Ureter (tissue), 1 donor: Measurements from ENCODE around the gene TRMT1L. TPM values are rescaled to one million over a fixed set of nuclear protein-coding genes. Genes with fewer than 3 reads are reported as not detected.

Experiments
- DNase-seq: peaks from one replicate; pipeline ENCODE4 v3.0.0-alpha.2; 2020; ENCODE audit warnings: low spot score
- total RNA-seq: library from RNA; stranded (reverse); gene quantifications from one replicate; pipeline ENCODE4 v1.2.4, GENCODE V29; 2023
- donor health status: DM: yes; HTN: yes; CAD: no.

TRMT1L gene
- total RNA-seq, 1 donor from 2014 or later, result 27.1 TPM

GRCh38 chr1:185111873-185112272, 44.9 kb downstream of the TRMT1L start:
- DNase-seq, result no peak

DNA sequence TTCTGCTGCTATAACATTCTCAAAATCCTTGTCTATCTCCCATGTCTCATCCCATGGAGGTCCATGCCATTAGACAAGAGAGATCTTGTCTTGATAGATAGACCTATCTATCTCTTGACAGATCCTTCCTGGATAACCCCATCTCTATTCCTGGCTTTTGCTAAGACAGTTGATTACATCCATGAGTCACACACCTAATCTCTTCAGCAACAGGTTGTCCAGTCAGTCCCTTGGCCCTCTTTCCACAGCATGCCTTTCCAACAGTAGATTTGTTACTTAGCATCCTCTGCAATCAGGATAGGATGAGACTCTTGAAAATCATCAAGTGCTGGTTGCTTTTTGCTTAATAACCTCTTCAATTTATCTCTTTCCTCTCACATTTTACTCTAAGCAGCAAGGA, 46.6 kb downstream of the TRMT1L start:
- no peak for DNase-seq

DNA sequence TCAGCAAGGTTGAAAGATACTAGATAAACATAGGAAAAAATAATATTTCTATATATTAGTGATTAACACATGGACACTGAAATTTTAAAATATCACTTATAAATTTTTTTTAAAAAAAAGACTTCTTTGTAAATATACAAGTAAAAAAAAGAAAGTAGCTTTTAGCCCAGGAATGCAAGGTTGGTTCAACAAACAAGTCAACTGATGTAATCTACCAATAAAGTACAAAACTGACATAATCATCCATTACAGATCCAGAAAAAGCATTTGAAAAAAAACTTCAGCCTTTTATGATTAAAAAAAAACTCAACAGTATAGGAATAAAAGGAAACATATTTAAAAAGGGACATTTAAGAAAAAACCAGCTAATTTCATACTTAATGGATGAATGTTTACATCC, 48.4 kb downstream of the TRMT1L start:
- DNase-seq, result no peak

GRCh38 chr1:185105121-185105520, 51.6 kb downstream of the TRMT1L start:
- no peak for DNase-seq

DNA sequence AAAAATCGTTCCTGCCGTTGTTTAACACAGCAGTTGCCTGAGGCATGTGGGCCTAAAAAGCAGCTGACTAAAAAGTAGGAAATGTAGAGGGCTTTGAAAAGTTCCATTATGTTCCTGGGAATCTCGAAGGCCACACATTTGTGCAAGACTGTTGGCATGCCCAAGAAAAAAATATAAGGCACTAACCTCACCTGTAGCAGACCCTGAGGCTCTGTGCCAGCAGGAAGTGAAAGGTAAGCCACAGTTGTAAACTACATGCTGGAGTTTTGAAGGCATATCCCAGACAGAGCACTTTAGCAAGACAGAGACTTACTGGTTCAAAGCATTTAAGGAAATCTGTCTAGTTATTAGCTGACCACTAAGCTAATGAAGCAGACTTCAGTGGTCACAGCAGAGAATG, 52.7 kb downstream of the TRMT1L start:
- DNase-seq, result no peak

GRCh38 chr1:185096531-185096930, 60.2 kb downstream of the TRMT1L start:
- DNase-seq, result no peak

DNA sequence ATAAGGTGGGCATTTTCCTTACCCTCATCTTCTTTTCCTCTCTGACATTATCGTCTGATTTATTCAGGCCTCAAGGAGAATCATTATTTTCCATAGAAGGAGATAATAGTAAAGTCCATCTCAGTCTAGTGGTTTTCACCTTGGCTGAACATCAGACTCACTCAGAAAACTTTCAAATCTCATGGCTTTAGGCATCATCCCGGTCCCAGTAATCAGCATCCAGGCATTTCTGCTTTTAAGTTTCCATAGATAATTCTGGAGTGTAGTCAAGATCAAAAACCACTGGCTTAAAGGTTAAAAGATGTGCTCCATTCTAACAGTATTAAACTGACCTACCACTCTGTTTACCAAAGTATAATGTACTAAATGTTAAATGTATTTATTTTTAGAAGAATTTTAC, 62.0 kb downstream of the TRMT1L start:
- DNase-seq, result no peak

DNA sequence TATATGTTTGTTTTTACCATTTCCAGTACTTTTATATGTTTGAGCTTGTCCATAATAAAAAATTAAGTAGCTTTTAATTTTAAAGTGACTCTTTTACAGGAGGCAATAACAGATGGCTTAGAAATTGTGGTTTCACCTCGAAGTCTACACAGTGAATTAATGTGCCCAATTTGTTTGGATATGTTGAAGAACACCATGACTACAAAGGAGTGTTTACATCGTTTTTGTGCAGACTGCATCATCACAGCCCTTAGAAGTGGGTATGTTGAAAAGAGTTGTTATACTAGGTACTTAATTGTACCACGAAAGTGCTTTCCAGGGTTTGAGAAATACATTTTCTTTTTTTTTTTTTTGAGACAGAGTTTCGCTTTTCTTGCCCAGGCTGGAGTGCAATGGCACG, 65.3 kb downstream of the TRMT1L start:
- no peak for DNase-seq

- no peak for DNase-seq
These were observed 69.0 kb downstream of the TRMT1L start for GRCh38 chr1:185087746-185088145.

- no peak for DNase-seq
These were observed 69.7 kb downstream of the TRMT1L start for GRCh38 chr1:185087101-185087500.

- no peak for DNase-seq
These were observed 72.9 kb downstream of the TRMT1L start for GRCh38 chr1:185083818-185084217.

DNA sequence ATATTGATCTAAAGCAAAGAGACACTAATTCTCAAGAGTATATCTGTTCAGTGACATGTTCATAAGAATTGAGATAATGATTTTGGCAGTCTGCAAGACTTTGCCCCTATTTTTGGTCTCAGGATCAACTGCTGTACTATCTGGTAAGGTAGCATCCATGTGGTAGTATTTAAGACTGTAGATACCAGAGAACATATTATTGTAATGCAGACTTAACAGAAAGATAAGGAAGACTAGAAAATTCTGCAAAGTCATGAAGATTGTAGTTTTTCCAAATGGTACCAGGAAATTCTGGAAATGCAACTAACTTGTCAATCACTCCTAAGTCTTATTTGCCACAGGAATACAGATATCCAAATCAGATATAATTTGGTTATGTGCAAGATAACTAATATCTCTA, 76.3 kb downstream of the TRMT1L start:
- no peak for DNase-seq

GRCh38 chr1:185077374-185077773, 79.4 kb downstream of the TRMT1L start:
- DNase-seq, result no peak

DNA sequence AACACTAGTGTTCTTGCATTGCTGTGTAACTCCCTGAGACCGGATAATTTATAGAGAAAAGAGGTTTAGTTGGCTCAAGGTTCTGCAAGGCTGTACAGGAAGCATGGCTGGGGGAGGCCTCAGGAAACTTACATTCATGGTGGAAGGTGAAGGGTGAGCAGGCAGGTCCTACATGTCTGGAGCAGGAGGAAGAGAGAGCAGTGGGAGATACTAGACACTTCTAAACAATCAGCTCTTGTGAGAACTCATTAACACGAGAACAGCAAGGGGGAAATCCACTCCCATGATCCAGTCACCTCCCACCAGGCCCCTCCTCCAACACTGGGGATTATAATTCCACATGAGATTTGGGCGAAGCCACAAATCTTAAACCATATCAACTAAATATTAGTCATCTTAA, 81.3 kb downstream of the TRMT1L start:
- DNase-seq, result no peak

DNA sequence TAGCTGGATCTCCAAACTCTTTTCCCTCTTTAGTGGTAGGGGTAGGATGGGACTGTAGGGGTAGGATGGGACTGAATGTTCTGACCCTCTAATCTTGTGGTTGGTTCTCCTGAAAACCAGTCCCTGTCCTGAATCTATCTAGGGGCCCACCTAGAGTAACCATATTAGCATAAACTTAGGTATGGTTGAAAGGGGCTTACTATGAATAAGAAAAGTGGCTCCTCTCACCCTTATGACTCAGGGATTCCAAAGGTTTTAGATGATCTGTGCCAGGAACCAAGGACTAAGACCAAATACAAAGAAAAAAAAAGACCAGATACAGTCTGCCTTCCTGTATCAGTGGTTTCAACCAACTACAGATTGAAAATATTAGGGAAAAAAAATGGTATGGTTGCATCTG, 82.4 kb downstream of the TRMT1L start:
- no peak for DNase-seq

GRCh38 chr1:185073725-185074124, 83.0 kb downstream of the TRMT1L start:
- DNase-seq, result no peak

DNA sequence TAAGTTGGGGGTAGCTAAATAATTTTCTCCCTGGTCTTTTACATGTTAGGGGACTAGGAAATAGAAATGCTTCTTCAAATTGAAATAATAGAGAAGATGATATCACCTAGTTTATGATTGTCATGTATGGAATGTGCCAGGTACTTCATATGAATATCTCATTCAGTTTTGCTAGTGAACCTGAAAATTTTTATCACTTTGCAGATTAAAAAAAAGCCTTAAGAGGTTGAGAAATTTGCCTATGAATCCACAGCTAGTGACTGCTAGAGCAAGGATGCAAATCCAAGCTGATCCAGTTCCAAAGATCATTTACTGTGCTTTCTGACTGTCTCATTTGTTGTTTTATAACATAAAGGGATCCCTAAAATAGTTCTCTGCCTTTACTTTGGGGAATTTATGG, 86.7 kb downstream of the TRMT1L start:
- no peak for DNase-seq

- DNase-seq, result no peak
These were observed 87.5 kb downstream of the TRMT1L start for GRCh38 chr1:185069202-185069772.

GRCh38 chr1:185068341-185068740, 88.4 kb downstream of the TRMT1L start:
- no peak for DNase-seq

Other genes with a start within 250 kb of the TRMT1L start
- 41.1 TPM for gene NIBAN1, start 182.4 kb downstream of the TRMT1L start, total RNA-seq
- 34.6 TPM for gene RNF2, start 111.4 kb downstream of the TRMT1L start, total RNA-seq
- 8.3 TPM for gene SWT1, start 214 bp upstream of the TRMT1L start, total RNA-seq
- gene IVNS1ABP, start 160.3 kb upstream of the TRMT1L start, total RNA-seq, result 73.6 TPM